Transverse colon (tissue), 4 donors: Measurements from ENCODE around the gene TRMT2A. TPM values are rescaled to one million over a fixed set of nuclear protein-coding genes. Genes with fewer than 3 reads are reported as not detected.

Source experiments
- DNase-seq: peaks from one replicate; pipeline ENCODE4 v3.0.0-alpha.2; 2019
- H3K27ac ChIP-seq, 4 donors: fragments of 200-600 bp; sonication (generic); 2 replicates each; pipeline ENCODE4 v1.5.1; 2016 to 2018; ENCODE audit warnings: inconsistent platforms in 4 of 4
- H3K27me3 ChIP-seq: fragments of 200-600 bp; sonication (generic); 2 replicates; pipeline ENCODE4 v1.5.1; 2017; ENCODE audit warnings: inconsistent platforms
- H3K36me3 ChIP-seq, 4 donors: fragments of 200-600 bp; sonication (generic); 2 replicates each; pipeline ENCODE4 v1.5.1; 2017 to 2019; ENCODE audit warnings: inconsistent platforms in 4 of 4
- H3K4me1 ChIP-seq, 4 donors: fragments of 200-600 bp; sonication (generic); 2 replicates each; pipeline ENCODE4 v1.5.1; 2017 to 2020; ENCODE audit warnings: inconsistent platforms in 4 of 4
- H3K4me3 ChIP-seq, 4 donors: fragments of 200-600 bp; sonication (generic); 1 replicate in 1 of 4; 2 replicates in 3 of 4; pipeline versions ENCODE4 v1.5.1 to v1.6.1; 2017 to 2019; ENCODE audit warnings: inconsistent platforms in 4 of 4
- H3K9me3 ChIP-seq, 2 donors: fragments of 200-600 bp; sonication (generic); 2 replicates each; pipeline ENCODE4 v1.5.1; 2017 to 2019; ENCODE audit warnings: inconsistent platforms in 2 of 2
- EP300 ChIP-seq: sonication (generic); formaldehyde crosslinking; IDR thresholded peaks from one replicate; pipeline ENCODE4 v1.6.1; 2017; ENCODE audit warnings: antibody characterized with exemption, low read depth
- POLR2A ChIP-seq: fragments of 450-650 bp; IDR thresholded peaks from one replicate; pipeline ENCODE4 v1.6.1; 2016; ENCODE audit warnings: antibody characterized with exemption, mild to moderate bottlenecking, moderate library complexity
- POLR2AphosphoS5 ChIP-seq, 3 donors: sonication (generic); formaldehyde crosslinking; IDR thresholded peaks; one replicate each; pipeline ENCODE4 v1.6.1; 2016; ENCODE audit warnings: antibody characterized with exemption in 3 of 3
- WGBS, 2 donors: methylation state at CpG; one replicate each; pipeline ENCODE4 v1.1.5; 2018; ENCODE audit warnings: low coverage in 1 of 2; 5-methylcytosine and 5-hydroxymethylcytosine counted together
- in situ Hi-C, 4 donors: fragments of 200-750 bp; cut with MboI; loops; one replicate each; pipeline versions ENCODE4 v1.15.0 to v1.15.1; 2017; ENCODE audit warnings: low sequenced_read_pairs in 3 of 4, low pct_ligation_motif_present in 1 of 4, low pct_unique_long_range_greater_than_20kb in 1 of 4
- intact Hi-C: fragments of 100-400 bp; cut with DNase I; formaldehyde crosslinking; loops from one replicate; pipeline ENCODE4 v1.15.1; 2023; ENCODE audit warnings: low total_unique reads
- total RNA-seq, 4 donors: library from RNA; depleted of rRNA; stranded (reverse); fragments of >200 nt; gene quantifications; one replicate each; pipeline ENCODE4 v1.1.0, GENCODE V29; 2016
- TF ChIP-seq, protein P1 (sequence below), 5 experiments: fragments of 200-600 bp in 3 of 5; fragments of 450-650 bp in 2 of 5; sonication (generic) in 3 of 5; IDR thresholded peaks; 1 replicate in 2 of 5; 2 replicates in 3 of 5; pipeline ENCODE4 v1.5.1; 2016 to 2017; ENCODE audit warnings: antibody characterized with exemption in 5 of 5, inconsistent platforms in 3 of 5, mild to moderate bottlenecking in 2 of 5, moderate library complexity in 1 of 5

TRMT2A gene
- total RNA-seq, 4 donors from 2014 or later, result 38.6 to 77.4 (median 46.5) TPM

DNA sequence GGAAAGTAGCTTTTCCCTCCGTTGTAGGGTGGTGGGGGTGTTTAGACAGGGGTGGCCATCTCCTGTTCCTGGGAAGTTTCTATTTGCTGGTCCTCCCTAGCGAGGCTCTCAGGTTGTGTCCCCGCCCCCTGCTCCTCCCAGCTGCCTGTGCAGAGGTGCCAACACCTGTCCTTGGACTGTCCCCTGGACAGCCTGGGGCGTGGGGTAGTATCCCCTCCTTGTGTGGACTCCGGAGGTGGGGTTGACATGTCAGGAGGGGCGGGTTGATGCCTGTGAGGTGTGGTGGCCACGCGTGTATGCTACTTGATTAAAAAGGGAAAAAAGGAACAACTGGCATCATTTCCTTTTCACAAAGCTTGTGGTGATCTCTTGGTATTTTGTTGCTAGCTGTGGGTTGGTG, 15.4 kb downstream of the TRMT2A start:
- H3K27ac ChIP-seq, result no peak overlapping the region
- no peak overlapping the region for H3K4me3 ChIP-seq
- intact Hi-C loops, result no loop called here
- no peak for DNase-seq
- TF ChIP-seq EP300 (no peak), POLR2A (no peak), POLR2AphosphoS5 (IDR thresholded peaks at IDR 0.05) (no peak)
- TF ChIP-seq, protein P1, sequence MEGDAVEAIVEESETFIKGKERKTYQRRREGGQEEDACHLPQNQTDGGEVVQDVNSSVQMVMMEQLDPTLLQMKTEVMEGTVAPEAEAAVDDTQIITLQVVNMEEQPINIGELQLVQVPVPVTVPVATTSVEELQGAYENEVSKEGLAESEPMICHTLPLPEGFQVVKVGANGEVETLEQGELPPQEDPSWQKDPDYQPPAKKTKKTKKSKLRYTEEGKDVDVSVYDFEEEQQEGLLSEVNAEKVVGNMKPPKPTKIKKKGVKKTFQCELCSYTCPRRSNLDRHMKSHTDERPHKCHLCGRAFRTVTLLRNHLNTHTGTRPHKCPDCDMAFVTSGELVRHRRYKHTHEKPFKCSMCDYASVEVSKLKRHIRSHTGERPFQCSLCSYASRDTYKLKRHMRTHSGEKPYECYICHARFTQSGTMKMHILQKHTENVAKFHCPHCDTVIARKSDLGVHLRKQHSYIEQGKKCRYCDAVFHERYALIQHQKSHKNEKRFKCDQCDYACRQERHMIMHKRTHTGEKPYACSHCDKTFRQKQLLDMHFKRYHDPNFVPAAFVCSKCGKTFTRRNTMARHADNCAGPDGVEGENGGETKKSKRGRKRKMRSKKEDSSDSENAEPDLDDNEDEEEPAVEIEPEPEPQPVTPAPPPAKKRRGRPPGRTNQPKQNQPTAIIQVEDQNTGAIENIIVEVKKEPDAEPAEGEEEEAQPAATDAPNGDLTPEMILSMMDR (IDR thresholded peaks at IDR 0.05), result no peak
- no peaks in the 10 kb centered on the region for H3K4me1 ChIP-seq
- peaks cover 0 to 54% (median 21%) of the 10 kb centered on the region in 4 donors for H3K36me3 ChIP-seq
- no peaks in the 10 kb centered on the region for H3K9me3 ChIP-seq
- in situ Hi-C loops, result no loop called here
- 57 to 77% methylated on average over 4 to 8 of the region's 8 CpGs for WGBS, 2 donors
- H3K27me3 ChIP-seq, result no peaks in the 10 kb centered on the region

DNA sequence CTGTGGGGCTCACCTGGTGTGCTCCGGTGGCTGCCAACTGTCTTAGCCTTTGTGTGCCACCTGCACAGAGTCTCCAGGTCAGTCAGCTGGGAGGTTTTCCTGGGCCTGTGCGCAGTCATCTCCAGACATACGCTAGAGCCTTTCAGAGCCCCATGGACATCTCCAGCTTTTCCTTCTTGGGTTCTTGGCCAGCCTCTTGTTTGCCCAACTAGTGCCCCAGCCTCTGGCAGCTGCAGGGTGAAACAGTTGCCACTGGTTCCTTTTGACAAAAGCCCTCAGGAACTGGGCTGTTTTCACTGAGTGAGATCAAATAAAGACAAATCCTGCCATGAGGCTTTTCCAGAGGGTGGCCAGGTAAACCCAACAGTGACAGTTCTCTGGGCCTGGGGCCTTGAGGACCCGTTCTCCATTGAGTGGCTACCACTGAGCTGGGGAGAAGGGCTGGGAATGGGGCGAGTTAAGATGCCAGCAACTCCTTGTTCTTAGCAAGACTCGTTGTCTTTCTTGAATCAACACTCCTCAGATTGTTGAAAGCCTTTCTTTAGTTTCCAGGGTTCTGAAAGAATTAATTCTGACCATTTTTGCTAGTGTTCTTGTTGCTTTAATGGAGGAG, 17.8 kb downstream of the TRMT2A start:
- DNase-seq, result no peak
- WGBS, 2 donors, result 99% methylated on average over 6 of the region's 6 CpGs; no CpG with 5 or more reads in 1 of the 2 donors
- Histone ChIP-seq H3K27me3 (no peaks in the 10 kb centered on the region), H3K36me3 (peaks cover 0 to 57% (median 25%) of the 10 kb centered on the region in 4 donors), H3K27ac (no peak overlapping the region), H3K4me1 (no peaks in the 10 kb centered on the region), H3K4me3 (no peak overlapping the region), H3K9me3 (no peaks in the 10 kb centered on the region)
- intact Hi-C loops (no loop called here), in situ Hi-C loops (no loop called here)
- TF ChIP-seq POLR2A (no peak), EP300 (no peak), POLR2AphosphoS5 (IDR thresholded peaks at IDR 0.05) (no peak)
- TF ChIP-seq, protein P1 (IDR thresholded peaks at IDR 0.05), result no peak

DNA sequence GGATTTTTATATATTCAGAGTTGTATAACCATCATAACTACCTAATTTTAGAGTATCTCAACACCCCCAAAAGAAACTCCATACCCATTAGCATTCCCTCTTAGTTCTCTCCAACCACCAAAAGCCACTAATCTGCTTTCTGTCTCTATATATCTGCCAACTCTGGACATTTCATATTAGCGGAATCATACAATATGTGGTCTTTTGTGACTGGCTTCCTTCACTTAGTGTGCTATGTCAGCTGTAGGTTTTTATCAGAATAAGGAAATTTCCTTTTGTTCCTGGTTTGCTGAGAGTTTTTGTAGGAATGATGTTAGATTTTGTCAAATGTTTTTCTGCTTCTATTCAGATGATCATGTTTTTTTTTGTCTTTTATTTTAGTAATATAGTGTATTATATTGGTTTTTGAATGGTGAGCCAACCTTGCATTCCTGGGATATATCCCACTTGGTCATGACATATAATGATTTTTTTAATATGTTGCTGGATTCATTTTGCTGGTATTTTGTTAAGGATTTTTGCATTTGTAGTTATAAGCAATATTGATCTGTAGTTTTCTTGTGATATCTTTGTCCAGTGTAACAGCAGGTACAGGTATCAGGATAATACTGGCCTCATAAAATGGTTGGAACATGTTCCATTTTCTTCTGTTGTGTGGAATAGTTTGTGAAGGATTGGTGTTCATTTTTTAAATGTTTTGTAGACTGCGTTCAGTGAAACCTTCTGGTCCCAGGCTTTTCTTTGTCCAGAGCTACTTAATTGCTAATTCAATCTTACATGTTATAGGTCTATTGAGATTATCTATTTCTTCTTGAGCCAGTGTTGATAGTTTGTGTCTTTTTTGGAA, 20.2 kb downstream of the TRMT2A start:
- no peak overlapping the region for H3K27ac ChIP-seq
- H3K4me3 ChIP-seq, result no peak overlapping the region
- 96 to 100% methylated on average over 2 of the region's 2 CpGs for WGBS, 2 donors
- H3K4me1 ChIP-seq, result no peaks in the 10 kb centered on the region
- H3K27me3 ChIP-seq, result no peaks in the 10 kb centered on the region
- H3K9me3 ChIP-seq, result no peaks in the 10 kb centered on the region
- peaks cover 0 to 73% (median 29%) of the 10 kb centered on the region in 4 donors for H3K36me3 ChIP-seq
- no peak for TF ChIP-seq EP300
- TF ChIP-seq, protein P1 (IDR thresholded peaks at IDR 0.05), result no peak
- no peak for TF ChIP-seq POLR2AphosphoS5 (IDR thresholded peaks at IDR 0.05)
- no peak for TF ChIP-seq POLR2A
- in situ Hi-C loops, result no loop called here
- DNase-seq, result no peak
- intact Hi-C loops, result no loop called here

DNA sequence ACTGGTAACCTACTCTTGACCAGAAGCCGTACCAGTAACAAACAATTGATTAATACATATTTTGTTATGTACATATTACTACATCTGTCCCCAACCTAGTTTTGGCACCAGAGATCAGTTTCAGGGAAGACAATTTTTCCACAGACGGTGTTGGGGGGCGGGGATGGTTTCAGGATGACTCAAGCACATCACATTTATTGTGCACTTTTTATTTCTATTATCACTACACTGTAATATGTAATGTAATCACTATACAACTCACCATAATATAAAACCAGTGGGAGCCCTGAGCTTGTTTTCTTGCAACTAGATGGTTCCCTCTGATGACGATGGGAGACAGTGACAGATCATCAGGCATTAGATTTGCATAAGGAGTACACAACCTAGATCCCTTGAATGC, 21.5 kb downstream of the TRMT2A start:
- H3K27ac ChIP-seq, result no peak overlapping the region
- no peaks in the 10 kb centered on the region for H3K27me3 ChIP-seq
- DNase-seq, result no peak
- H3K9me3 ChIP-seq, result no peaks in the 10 kb centered on the region
- WGBS, 2 donors, result 82 to 100% methylated on average over 1 to 4 of the region's 4 CpGs
- in situ Hi-C loops, result no loop called here
- TF ChIP-seq POLR2AphosphoS5 (IDR thresholded peaks at IDR 0.05) (no peak), EP300 (no peak), POLR2A (no peak)
- TF ChIP-seq, protein P1 (IDR thresholded peaks at IDR 0.05), result no peak
- intact Hi-C loops, result no loop called here
- peaks cover 0 to 86% (median 34%) of the 10 kb centered on the region in 4 donors for H3K36me3 ChIP-seq
- H3K4me3 ChIP-seq, result no peak overlapping the region
- no peaks in the 10 kb centered on the region for H3K4me1 ChIP-seq
